GM12891 (cell line): Measurements from ENCODE around the gene NT5C3B. TPM values are rescaled to one million over a fixed set of nuclear protein-coding genes. Genes with fewer than 3 reads are reported as not detected.
"Not testable (repeated sequence)": the region's sequence is repeated elsewhere in the genome, so short reads cannot be mapped to it uniquely, and the experiment has no call there.

Experiments used
- DNase-seq: peaks from one replicate; pipeline ENCODE4 v3.0.0; 2011; ENCODE audit warnings: low spot score; ENCODE audit not compliant: insufficient read length
- FAIRE-seq: peaks from 2 replicates; lab custom pipeline; 2011; peaks lifted over from hg19 to GRCh38; lab: Jason Lieb, UNC
- PAX5 ChIP-seq: IDR thresholded peaks from 2 replicates; pipeline ENCODE4 v1.6.1; 2011; ENCODE audit warnings: low read length, moderate library complexity, mild to moderate bottlenecking; ENCODE audit not compliant: insufficient read depth, severe bottlenecking
- POLR2A ChIP-seq: IDR thresholded peaks from 2 replicates; pipeline ENCODE4 v1.6.1; 2011; ENCODE audit warnings: low read depth, low read length, control low read depth
- POLR2AphosphoS5 ChIP-seq: IDR thresholded peaks from 2 replicates; pipeline ENCODE4 v1.6.1; 2011; ENCODE audit warnings: low read depth, low read length, control low read depth
- POU2F2 ChIP-seq: IDR thresholded peaks from 2 replicates; pipeline ENCODE4 v1.6.1; 2011; ENCODE audit warnings: low read depth, mild to moderate bottlenecking, control low read depth, low read length, moderate library complexity
- SPI1 ChIP-seq: IDR thresholded peaks from 2 replicates; pipeline ENCODE4 v1.6.1; 2011; ENCODE audit warnings: low read depth, low read length, control low read depth
- TAF1 ChIP-seq: IDR thresholded peaks from 2 replicates; pipeline ENCODE4 v1.6.1; 2011; ENCODE audit warnings: low read depth, low read length, control low read depth
- polyA plus RNA-seq: library from polyadenylated mRNA; unstranded; fragments of >200 nt; gene quantifications from one replicate; pipeline ENCODE4 v1.2.1, GENCODE V29; 2012; ENCODE audit warnings: low read depth, missing spikeins, inconsistent platforms; ENCODE audit not compliant: missing spikeins

Gene NT5C3B
- polyA plus RNA-seq, result 24.8 TPM

DNA sequence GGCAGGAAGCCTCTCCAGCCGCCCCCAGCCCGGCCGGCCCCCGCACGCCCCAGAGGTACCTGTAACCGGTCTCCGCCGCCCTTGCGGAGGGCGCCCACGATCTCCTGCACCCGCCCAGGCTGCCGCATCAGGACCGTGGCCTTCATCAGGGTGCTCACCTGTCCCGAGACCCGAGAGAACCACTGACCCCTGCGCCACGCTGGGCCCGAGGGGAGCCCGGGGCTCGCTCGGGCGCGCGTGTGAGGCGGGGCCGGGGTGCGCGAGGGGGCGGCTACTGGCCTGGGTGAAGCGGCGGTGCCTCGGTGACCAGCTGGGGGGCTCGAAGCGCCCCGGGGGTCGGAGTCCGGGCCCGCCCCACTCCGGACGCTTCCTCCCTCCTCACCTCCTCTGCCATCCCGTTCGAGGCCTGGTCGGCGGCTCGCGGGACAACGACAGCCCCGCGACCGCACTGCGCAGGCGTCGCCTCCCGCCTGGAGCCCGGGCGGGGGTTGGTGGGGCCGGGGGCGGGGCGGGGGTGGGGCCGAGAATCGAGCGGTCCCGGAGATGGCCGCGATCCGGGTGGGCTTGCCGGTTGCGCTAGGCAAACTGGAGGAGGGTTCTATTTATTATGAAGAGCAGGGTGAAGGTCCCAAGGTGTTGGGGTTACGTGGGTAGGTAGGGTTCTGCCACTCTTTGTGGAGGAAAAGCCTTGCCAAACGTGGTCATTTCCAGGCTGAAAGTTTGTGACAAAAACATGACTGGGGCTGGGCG is at the start of gene NT5C3B:
Gene NT5C3B (minus strand): TSS at position 433 of the 750 bp plus-strand sequence. CDS start 39 bp downstream, at position 394.
- FAIRE-seq (peak; percentile 62), DNase-seq (peak; percentile 87)
- TF ChIP-seq PAX5 (no peak), SPI1 (no peak), POU2F2 (no peak), POLR2A (no peak), TAF1 (no peak), POLR2AphosphoS5 (no peak)

DNA sequence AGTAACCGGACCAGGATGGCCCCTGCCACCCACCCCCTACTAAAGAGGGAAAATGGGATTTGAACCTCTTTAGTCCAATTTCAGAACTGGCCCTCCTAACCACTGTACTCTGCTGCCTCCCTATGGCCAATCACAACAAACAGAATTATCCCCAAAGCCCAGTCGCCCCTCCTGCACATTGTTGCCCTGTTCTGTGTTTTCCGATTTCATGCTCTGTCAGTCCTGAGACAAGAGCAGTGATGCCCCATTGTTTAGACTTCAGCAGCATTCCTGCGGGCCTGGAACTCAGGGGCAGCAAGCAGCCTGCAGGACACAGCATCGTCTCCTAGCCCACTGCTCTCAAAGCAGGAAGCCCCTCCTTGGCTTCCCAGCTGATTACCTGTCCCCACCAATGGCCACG is 49.7 kb upstream of the NT5C3B start:
- DNase-seq, result no peak
- TF ChIP-seq SPI1 (no peak), PAX5 (no peak), POU2F2 (no peak), TAF1 (no peak), POLR2AphosphoS5 (no peak), POLR2A (no peak)
- FAIRE-seq, result no peak

- no peak for FAIRE-seq
- no peak for DNase-seq
- TF ChIP-seq POLR2A, result no peak
- TF ChIP-seq PAX5, result no peak
- no peak for TF ChIP-seq POLR2AphosphoS5
- no peak for TF ChIP-seq SPI1
- TF ChIP-seq TAF1, result no peak
- TF ChIP-seq POU2F2, result no peak
Observed at GRCh38 chr17:41882756-41883155, 46.7 kb upstream of the NT5C3B start.

DNA sequence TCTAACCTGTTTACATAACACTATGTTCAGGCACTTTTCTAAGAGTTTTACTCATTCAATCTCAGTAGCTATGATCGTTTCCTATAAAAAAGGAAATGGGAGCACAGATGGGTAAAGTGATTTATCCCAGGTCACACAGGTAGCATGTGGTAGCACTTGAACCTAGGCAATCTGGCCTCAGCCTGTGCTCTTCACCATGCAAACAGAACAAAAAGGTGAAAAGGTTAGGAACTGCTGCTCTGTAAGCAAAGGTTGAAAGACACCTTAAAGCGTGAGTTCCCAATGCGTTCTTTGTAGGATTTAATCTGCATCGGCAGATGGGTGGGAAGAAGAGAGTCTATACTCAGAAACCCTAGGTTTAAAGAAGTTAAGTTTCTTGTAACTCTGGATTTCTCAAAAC is 44.1 kb upstream of the NT5C3B start:
- DNase-seq (no peak), FAIRE-seq (no peak)
- TF ChIP-seq SPI1 (no peak), POU2F2 (no peak), PAX5 (no peak), TAF1 (no peak), POLR2A (no peak)

- DNase-seq, FAIRE-seq: not testable (repeated sequence)
Observed at GRCh38 chr17:41874293-41874670, 38.2 kb upstream of the NT5C3B start.

GRCh38 chr17:41873559-41874292 is 37.7 kb upstream of the NT5C3B start:
- TF ChIP-seq TAF1 (no peak), POLR2A (no peak), SPI1 (no peak)
- no peak for DNase-seq
- no peak for FAIRE-seq

- TF ChIP-seq SPI1 (no peak), POLR2A (no peak), POU2F2 (no peak), PAX5 (no peak), TAF1 (no peak), POLR2AphosphoS5 (no peak)
- FAIRE-seq, result no peak
- DNase-seq, result no peak
Observed at GRCh38 chr17:41871789-41872188, 35.8 kb upstream of the NT5C3B start.

GRCh38 chr17:41870627-41871026 is 34.6 kb upstream of the NT5C3B start:
- no peak for FAIRE-seq
- DNase-seq, result no peak
- TF ChIP-seq SPI1, result no peak
- no peak for TF ChIP-seq POLR2AphosphoS5
- TF ChIP-seq PAX5, result no peak
- TF ChIP-seq TAF1, result no peak
- no peak for TF ChIP-seq POU2F2
- TF ChIP-seq POLR2A, result no peak

- FAIRE-seq (no peak), DNase-seq (no peak)
- no peak for TF ChIP-seq POLR2A
- no peak for TF ChIP-seq POU2F2
- TF ChIP-seq POLR2AphosphoS5, result no peak
- TF ChIP-seq PAX5, result no peak
- TF ChIP-seq SPI1, result no peak
- no peak for TF ChIP-seq TAF1
Observed at GRCh38 chr17:41870097-41870496, 34.1 kb upstream of the NT5C3B start.

- FAIRE-seq, result no peak
- no peak for DNase-seq
- TF ChIP-seq PAX5 (no peak), TAF1 (no peak), POU2F2 (no peak), POLR2A (no peak), SPI1 (no peak), POLR2AphosphoS5 (no peak)
Observed at GRCh38 chr17:41869426-41869825, 33.4 kb upstream of the NT5C3B start.
